ENCODE results near the gene SLC4A8. TPM values are rescaled to one million over a fixed set of nuclear protein-coding genes. Genes with fewer than 3 reads are reported as not detected.

The SLC4A8 gene
- total RNA-seq, 4 donors from 2014 or later: 0.05 TPM; not detected in 3

DNA sequence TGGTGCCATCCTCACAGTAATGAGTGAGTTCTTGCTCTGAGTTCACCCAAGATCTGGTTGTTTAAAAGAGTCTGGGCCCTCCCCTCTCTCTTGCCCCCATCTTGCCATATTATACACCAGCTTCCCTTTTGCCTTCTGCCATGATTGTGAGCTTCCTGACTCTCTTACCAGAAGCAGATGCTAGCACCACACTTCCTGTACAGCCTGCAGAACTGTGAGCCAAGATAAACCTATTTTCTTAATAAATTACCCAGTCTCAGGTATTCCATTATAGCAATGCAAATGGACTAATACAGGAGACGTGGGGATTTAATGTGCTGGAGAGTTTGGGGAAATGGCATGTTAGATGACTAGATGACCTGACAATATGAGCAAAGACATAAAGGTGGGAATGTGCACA is 12.8 kb downstream of the SLC4A8 start:
- DNase-seq: no peak
- in situ Hi-C loops (cut with MboI; ENCODE audit: low sequenced_read_pairs in 4 of 4): loop anchor here in 1 of 4 donors (25.0 kb wide), 1 partner anchor 375 kb away; a partner anchor contains a TSS
- Histone ChIP-seq H3K9me3 (no peaks in the 10 kb centered on the region), H3K4me1 (no peaks in the 10 kb centered on the region), H3K4me3 (no peak overlapping the region), H3K36me3 (no peaks in the 10 kb centered on the region), H3K27me3 (peaks cover 0 to 3% (median 0%) of the 10 kb centered on the region in 3 donors), H3K27ac (no peak overlapping the region)
- intact Hi-C loops (cut with DNase I; ENCODE audit: low total_unique reads): no loop called here
- ATAC-seq: no peak
- TF ChIP-seq POLR2A (IDR thresholded peaks at IDR 0.05): no peak
- TF ChIP-seq, protein P1, sequence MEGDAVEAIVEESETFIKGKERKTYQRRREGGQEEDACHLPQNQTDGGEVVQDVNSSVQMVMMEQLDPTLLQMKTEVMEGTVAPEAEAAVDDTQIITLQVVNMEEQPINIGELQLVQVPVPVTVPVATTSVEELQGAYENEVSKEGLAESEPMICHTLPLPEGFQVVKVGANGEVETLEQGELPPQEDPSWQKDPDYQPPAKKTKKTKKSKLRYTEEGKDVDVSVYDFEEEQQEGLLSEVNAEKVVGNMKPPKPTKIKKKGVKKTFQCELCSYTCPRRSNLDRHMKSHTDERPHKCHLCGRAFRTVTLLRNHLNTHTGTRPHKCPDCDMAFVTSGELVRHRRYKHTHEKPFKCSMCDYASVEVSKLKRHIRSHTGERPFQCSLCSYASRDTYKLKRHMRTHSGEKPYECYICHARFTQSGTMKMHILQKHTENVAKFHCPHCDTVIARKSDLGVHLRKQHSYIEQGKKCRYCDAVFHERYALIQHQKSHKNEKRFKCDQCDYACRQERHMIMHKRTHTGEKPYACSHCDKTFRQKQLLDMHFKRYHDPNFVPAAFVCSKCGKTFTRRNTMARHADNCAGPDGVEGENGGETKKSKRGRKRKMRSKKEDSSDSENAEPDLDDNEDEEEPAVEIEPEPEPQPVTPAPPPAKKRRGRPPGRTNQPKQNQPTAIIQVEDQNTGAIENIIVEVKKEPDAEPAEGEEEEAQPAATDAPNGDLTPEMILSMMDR (IDR thresholded peaks at IDR 0.05 in 4 of 5, conservative IDR thresholded peaks at IDR 0.05 in 1 of 5): no peak

DNA sequence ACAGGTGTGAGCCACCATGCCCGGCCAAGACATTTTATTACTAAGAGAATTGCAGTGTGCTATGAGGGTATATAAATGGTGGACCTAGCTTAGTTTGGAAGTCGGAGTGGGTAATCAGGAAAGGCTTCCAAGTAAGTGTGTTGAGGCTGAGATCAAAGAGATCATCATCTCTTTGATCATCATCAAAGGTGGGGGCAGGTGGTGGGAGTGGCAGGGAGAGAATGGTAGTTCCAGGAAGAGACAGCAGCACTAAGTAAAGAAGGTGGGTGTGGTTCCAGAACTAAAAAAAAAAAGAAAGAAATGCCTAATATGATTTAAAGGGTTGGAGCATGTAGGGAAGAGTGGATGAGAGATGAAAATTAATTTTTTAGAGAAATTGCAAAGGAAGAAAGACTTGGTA is 14.7 kb downstream of the SLC4A8 start:
- in situ Hi-C loops (cut with MboI; ENCODE audit: low sequenced_read_pairs in 4 of 4): loop anchor here in 1 of 4 donors (25.0 kb wide), 1 partner anchor 373 kb away; a partner anchor contains a TSS
- no peak overlapping the region for H3K4me3 ChIP-seq
- peaks cover 0 to 5% (median 3%) of the 10 kb centered on the region in 3 donors for H3K27me3 ChIP-seq
- H3K9me3 ChIP-seq: no peaks in the 10 kb centered on the region
- ATAC-seq (no peak), DNase-seq (no peak)
- no peak overlapping the region for H3K27ac ChIP-seq
- intact Hi-C loops (cut with DNase I; ENCODE audit: low total_unique reads): no loop called here
- TF ChIP-seq, protein P1 (IDR thresholded peaks at IDR 0.05 in 4 of 5, conservative IDR thresholded peaks at IDR 0.05 in 1 of 5): no peak
- TF ChIP-seq POLR2A (IDR thresholded peaks at IDR 0.05): no peak
- H3K36me3 ChIP-seq: no peaks in the 10 kb centered on the region
- H3K4me1 ChIP-seq: no peaks in the 10 kb centered on the region

GRCh38 chr12:51441583-51441982 is 17.0 kb downstream of the SLC4A8 start:
- no peaks in the 10 kb centered on the region for H3K4me1 ChIP-seq
- no peaks in the 10 kb centered on the region for H3K9me3 ChIP-seq
- TF ChIP-seq POLR2A (IDR thresholded peaks at IDR 0.05): no peak
- TF ChIP-seq, protein P1 (IDR thresholded peaks at IDR 0.05 in 4 of 5, conservative IDR thresholded peaks at IDR 0.05 in 1 of 5): no peak
- in situ Hi-C loops (cut with MboI; ENCODE audit: low sequenced_read_pairs in 4 of 4) (loop anchor here in 1 of 4 donors (25.0 kb wide), 1 partner anchor 371 kb away; a partner anchor contains a TSS), intact Hi-C loops (cut with DNase I; ENCODE audit: low total_unique reads) (no loop called here)
- H3K27me3 ChIP-seq: peaks cover 0 to 5% (median 3%) of the 10 kb centered on the region in 3 donors
- ATAC-seq (no peak), DNase-seq (no peak)
- no peak overlapping the region for H3K4me3 ChIP-seq
- H3K36me3 ChIP-seq: no peaks in the 10 kb centered on the region
- no peak overlapping the region for H3K27ac ChIP-seq

DNA sequence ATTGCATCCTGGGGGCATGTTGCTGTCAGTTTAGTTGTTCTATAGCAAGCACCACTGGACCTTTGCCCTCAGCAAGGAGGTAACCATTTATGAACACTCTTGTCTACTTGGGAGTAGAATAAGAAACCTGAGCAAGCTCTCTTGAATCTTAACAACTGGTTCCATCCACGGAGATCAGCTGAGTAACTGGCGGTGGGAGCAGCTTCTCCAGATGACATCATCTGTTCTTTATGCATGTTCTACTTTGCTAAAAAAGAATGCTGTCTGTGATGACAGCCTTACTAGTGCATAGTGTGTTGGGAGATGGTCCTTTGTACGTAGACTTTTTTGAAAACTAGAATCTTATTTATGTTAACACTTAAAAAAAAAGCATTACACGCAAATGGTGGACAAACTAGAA is 17.7 kb downstream of the SLC4A8 start:
- intact Hi-C loops (cut with DNase I; ENCODE audit: low total_unique reads) (no loop called here), in situ Hi-C loops (cut with MboI; ENCODE audit: low sequenced_read_pairs in 4 of 4) (loop anchor here in 1 of 4 donors (25.0 kb wide), 1 partner anchor 370 kb away; a partner anchor contains a TSS)
- H3K27ac ChIP-seq: no peak overlapping the region
- H3K36me3 ChIP-seq: no peaks in the 10 kb centered on the region
- no peak for ATAC-seq
- no peaks in the 10 kb centered on the region for H3K4me1 ChIP-seq
- no peak for TF ChIP-seq POLR2A (IDR thresholded peaks at IDR 0.05)
- TF ChIP-seq, protein P1 (IDR thresholded peaks at IDR 0.05 in 4 of 5, conservative IDR thresholded peaks at IDR 0.05 in 1 of 5): no peak
- H3K27me3 ChIP-seq: peaks cover 0 to 5% (median 3%) of the 10 kb centered on the region in 3 donors
- no peaks in the 10 kb centered on the region for H3K9me3 ChIP-seq
- H3K4me3 ChIP-seq: no peak overlapping the region
- DNase-seq: no peak

DNA sequence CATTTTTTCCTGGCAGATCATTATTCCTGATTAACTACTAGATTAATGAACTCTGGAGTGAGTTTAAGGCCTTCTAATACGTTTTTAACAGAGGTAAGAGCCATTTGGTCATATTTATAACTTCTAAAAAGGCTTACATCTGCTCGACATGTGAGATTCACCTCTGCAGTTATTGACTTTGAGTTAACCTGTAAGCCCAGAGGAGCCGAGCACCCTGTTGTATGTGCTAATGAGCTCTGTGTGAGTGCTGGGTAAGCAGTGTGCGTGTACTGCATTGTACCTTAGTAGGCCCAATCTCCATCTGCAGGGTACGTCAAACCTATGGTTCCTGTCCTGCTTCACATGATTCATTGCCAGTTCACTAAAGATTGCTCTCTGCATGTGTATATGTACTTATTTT is 18.9 kb downstream of the SLC4A8 start:
- intact Hi-C loops (cut with DNase I; ENCODE audit: low total_unique reads): no loop called here
- Histone ChIP-seq H3K36me3 (no peaks in the 10 kb centered on the region), H3K27ac (no peak overlapping the region)

More for the DNA sequence above, 18.9 kb downstream of the SLC4A8 start:
- Histone ChIP-seq H3K9me3 (no peaks in the 10 kb centered on the region), H3K4me3 (no peak overlapping the region), H3K27me3 (peaks cover 0 to 5% (median 3%) of the 10 kb centered on the region in 3 donors), H3K4me1 (no peaks in the 10 kb centered on the region)
- in situ Hi-C loops (cut with MboI; ENCODE audit: low sequenced_read_pairs in 4 of 4): loop anchor here in 1 of 4 donors (25.0 kb wide), 1 partner anchor 369 kb away; a partner anchor contains a TSS
- ATAC-seq: no peak
- no peak for TF ChIP-seq POLR2A (IDR thresholded peaks at IDR 0.05)
- TF ChIP-seq, protein P1 (IDR thresholded peaks at IDR 0.05 in 4 of 5, conservative IDR thresholded peaks at IDR 0.05 in 1 of 5): no peak
- DNase-seq: no peak
